ENCODE measurements around the gene GNAS. TPM values are rescaled to one million over a fixed set of nuclear protein-coding genes. Genes with fewer than 3 reads are reported as not detected.

GNAS gene
- polyA plus RNA-seq, 1 donor (not counting 4 experiments of a cell fraction or from before 2014, with no cell fraction given) = 560 TPM

- H3K36me3 ChIP-seq (ENCODE audit: control insufficient read depth in 2 of 2, extremely low read depth in 1 of 2, insufficient read depth in 2 of 2, low read length in 2 of 2) = no peaks in the 10 kb centered on the region
- FAIRE-seq (no peak), DNase-seq (ENCODE audit: low read depth, low spot score) (no peak)
- H3K9me1 ChIP-seq (ENCODE audit: control insufficient read depth, extremely low read depth, insufficient read depth, low read length) = no peaks in the 10 kb centered on the region
- H3K9ac ChIP-seq (ENCODE audit: control insufficient read depth, extremely low read depth, insufficient read depth, low read length) = no peak overlapping the region
- no peaks in the 10 kb centered on the region for H3K9me3 ChIP-seq (ENCODE audit: control insufficient read depth, low read depth, low read length)
- H3K79me2 ChIP-seq (ENCODE audit: control insufficient read depth, insufficient read depth, low read length) = no peaks in the 10 kb centered on the region
- TF ChIP-seq CTCF (optimal IDR thresholded peaks at IDR 0.05 in 1 of 3, IDR thresholded peaks at IDR 0.05 in 1 of 3, conservative IDR thresholded peaks at IDR 0.05 in 1 of 3; ENCODE audit: extremely low read depth in 1 of 3, insufficient read depth in 2 of 3, low read length in 3 of 3) = no peak
- TF ChIP-seq EZH2 (IDR thresholded peaks at IDR 0.05; ENCODE audit: low read length) = no peak
- no peak overlapping the region for H3K27ac ChIP-seq (ENCODE audit: control insufficient read depth, insufficient read depth, low read length)
- peaks cover 3% of the 10 kb centered on the region for H4K20me1 ChIP-seq (ENCODE audit: control insufficient read depth, extremely low read depth, insufficient read depth, low read length)
- peaks cover 47% of the 10 kb centered on the region for H3K27me3 ChIP-seq (ENCODE audit: control insufficient read depth, extremely low read depth, insufficient read depth, low read length)
- dilution Hi-C loops (cut with MboI; ENCODE audit: extremely low pct_ligation_motif_present, low sequenced_read_pairs) = no loop called here
- no peaks in the 10 kb centered on the region for H3K4me1 ChIP-seq (ENCODE audit: control insufficient read depth, extremely low read depth, insufficient read depth, low read length)
- H2AFZ ChIP-seq (ENCODE audit: control insufficient read depth, low read length) = no peak overlapping the region
- H3K4me2 ChIP-seq (ENCODE audit: control insufficient read depth, extremely low read depth, insufficient read depth, low read depth, low read length) = no peak overlapping the region
- H3K4me3 ChIP-seq (ENCODE audit: control insufficient read depth in 2 of 3, extremely low read depth in 1 of 3, insufficient read depth in 2 of 3, low read depth in 1 of 3, low read length in 3 of 3) = no peak overlapping the region
These were observed 42.2 kb upstream of the GNAS start for GRCh38 chr20:58810116-58810878.

GRCh38 chr20:58810879-58811250, 41.7 kb upstream of the GNAS start:
- FAIRE-seq = no peak
- no peak overlapping the region for H2AFZ ChIP-seq (ENCODE audit: control insufficient read depth, low read length)
- H3K9me1 ChIP-seq (ENCODE audit: control insufficient read depth, extremely low read depth, insufficient read depth, low read length) = no peaks in the 10 kb centered on the region
- H3K9me3 ChIP-seq (ENCODE audit: control insufficient read depth, low read depth, low read length) = no peaks in the 10 kb centered on the region
- H3K4me2 ChIP-seq (ENCODE audit: control insufficient read depth, extremely low read depth, insufficient read depth, low read depth, low read length) = no peak overlapping the region
- H3K9ac ChIP-seq (ENCODE audit: control insufficient read depth, extremely low read depth, insufficient read depth, low read length) = no peak overlapping the region
- no peaks in the 10 kb centered on the region for H3K36me3 ChIP-seq (ENCODE audit: control insufficient read depth in 2 of 2, extremely low read depth in 1 of 2, insufficient read depth in 2 of 2, low read length in 2 of 2)
- DNase-seq (ENCODE audit: low read depth, low spot score) = no peak
- no peak overlapping the region for H3K27ac ChIP-seq (ENCODE audit: control insufficient read depth, insufficient read depth, low read length)
- H3K79me2 ChIP-seq (ENCODE audit: control insufficient read depth, insufficient read depth, low read length) = no peaks in the 10 kb centered on the region
- dilution Hi-C loops (cut with MboI; ENCODE audit: extremely low pct_ligation_motif_present, low sequenced_read_pairs) = no loop called here
- H3K27me3 ChIP-seq (ENCODE audit: control insufficient read depth, extremely low read depth, insufficient read depth, low read length) = peaks cover 47% of the 10 kb centered on the region
- H4K20me1 ChIP-seq (ENCODE audit: control insufficient read depth, extremely low read depth, insufficient read depth, low read length) = no peaks in the 10 kb centered on the region
- H3K4me1 ChIP-seq (ENCODE audit: control insufficient read depth, extremely low read depth, insufficient read depth, low read length) = no peaks in the 10 kb centered on the region
- no peak for TF ChIP-seq EZH2 (IDR thresholded peaks at IDR 0.05; ENCODE audit: low read length)
- no peak for TF ChIP-seq CTCF (optimal IDR thresholded peaks at IDR 0.05 in 1 of 3, IDR thresholded peaks at IDR 0.05 in 1 of 3, conservative IDR thresholded peaks at IDR 0.05 in 1 of 3; ENCODE audit: extremely low read depth in 1 of 3, insufficient read depth in 2 of 3, low read length in 3 of 3)
- H3K4me3 ChIP-seq (ENCODE audit: control insufficient read depth in 2 of 3, extremely low read depth in 1 of 3, insufficient read depth in 2 of 3, low read depth in 1 of 3, low read length in 3 of 3) = no peak overlapping the region

Measured in keratinocyte (primary cell).